ENCODE data around the gene BOLA2B. TPM values are rescaled to one million over a fixed set of nuclear protein-coding genes. Genes with fewer than 3 reads are reported as not detected.

Gene BOLA2B
- total and polyA plus RNA-seq, 2 experiments from 2014 or later = 350 to 659 TPM

DNA sequence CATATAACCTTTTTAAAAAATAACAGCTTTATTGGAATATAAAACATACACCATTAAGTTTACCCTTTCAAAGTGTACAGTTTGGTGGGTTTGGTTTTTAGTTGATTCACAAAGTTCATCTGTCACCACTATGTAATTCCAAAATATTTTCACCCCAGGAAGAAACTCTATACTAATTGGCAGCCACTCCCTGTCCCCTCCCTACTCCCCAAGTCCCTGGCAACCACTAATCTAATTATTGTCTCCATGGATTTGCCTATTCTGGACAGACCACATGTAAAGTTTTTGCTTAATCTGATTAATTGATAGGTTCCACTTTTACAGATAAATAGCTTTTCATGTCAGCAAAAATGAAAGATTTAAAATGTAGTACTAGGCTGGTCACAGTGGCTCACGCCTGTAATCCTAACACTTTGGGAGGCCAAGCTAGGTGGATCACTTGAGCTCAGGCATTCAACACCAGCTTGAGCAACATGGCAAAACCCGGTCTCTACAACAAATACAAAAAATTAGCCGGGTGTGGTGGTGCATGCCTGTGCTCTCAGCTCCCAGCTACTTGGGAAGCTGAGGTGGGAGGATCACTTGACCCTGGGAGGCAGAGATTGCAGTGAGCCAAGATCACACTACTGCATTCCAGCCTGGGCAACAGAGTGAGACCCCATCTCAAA, 45.5 kb downstream of the BOLA2B start:
- ATAC-seq (no peak), DNase-seq (ENCODE audit: low spot score) (no peak)
- Histone ChIP-seq H4K20me1 (replicated peaks; ENCODE audit: insufficient read depth) (no peaks in the 10 kb centered on the region), H3K4me1 (ENCODE audit: insufficient read depth) (no peaks in the 10 kb centered on the region), H3K27ac (ENCODE audit: low read depth) (no peak overlapping the region), H3K4me2 (no peak overlapping the region), H3F3A (replicated peaks; ENCODE audit: low read depth) (no peaks in the 10 kb centered on the region), H3K36me3 (ENCODE audit: insufficient read depth) (no peaks in the 10 kb centered on the region), H2AFZ (no peak overlapping the region), H3K79me2 (replicated peaks; ENCODE audit: insufficient read depth) (no peaks in the 10 kb centered on the region), H3K4me3 (no peak overlapping the region), H3K9me2 (ENCODE audit: insufficient read depth) (0 out of 2 replicates have a peak, but pooled peaks cover 5% of the 10 kb centered on the region), H3K27me3 (ENCODE audit: insufficient read depth) (no peaks in the 10 kb centered on the region)
- Mint-ChIP-seq H3K4me1 (no peaks in the 10 kb centered on the region), H3K27me3 (ENCODE audit: insufficient read depth, low read depth, poor library complexity) (peaks cover 5% of the 10 kb centered on the region), H3K27ac (no peak overlapping the region), H3K36me3 (ENCODE audit: low read depth) (no peaks in the 10 kb centered on the region), H3K4me3 (no peak overlapping the region), H3K9me3 (peaks cover 13% of the 10 kb centered on the region; the same call in 2 of the 3 replicates)
- TF ChIP-seq, protein P1, sequence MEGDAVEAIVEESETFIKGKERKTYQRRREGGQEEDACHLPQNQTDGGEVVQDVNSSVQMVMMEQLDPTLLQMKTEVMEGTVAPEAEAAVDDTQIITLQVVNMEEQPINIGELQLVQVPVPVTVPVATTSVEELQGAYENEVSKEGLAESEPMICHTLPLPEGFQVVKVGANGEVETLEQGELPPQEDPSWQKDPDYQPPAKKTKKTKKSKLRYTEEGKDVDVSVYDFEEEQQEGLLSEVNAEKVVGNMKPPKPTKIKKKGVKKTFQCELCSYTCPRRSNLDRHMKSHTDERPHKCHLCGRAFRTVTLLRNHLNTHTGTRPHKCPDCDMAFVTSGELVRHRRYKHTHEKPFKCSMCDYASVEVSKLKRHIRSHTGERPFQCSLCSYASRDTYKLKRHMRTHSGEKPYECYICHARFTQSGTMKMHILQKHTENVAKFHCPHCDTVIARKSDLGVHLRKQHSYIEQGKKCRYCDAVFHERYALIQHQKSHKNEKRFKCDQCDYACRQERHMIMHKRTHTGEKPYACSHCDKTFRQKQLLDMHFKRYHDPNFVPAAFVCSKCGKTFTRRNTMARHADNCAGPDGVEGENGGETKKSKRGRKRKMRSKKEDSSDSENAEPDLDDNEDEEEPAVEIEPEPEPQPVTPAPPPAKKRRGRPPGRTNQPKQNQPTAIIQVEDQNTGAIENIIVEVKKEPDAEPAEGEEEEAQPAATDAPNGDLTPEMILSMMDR (conservative IDR thresholded peaks at IDR 0.05; ENCODE audit: low read depth in 2 of 2) = no peak
- no peak for TF ChIP-seq JUNB (IDR thresholded peaks at IDR 0.05; ENCODE audit: unreplicated experiment)
- TF ChIP-seq ZNF114 (CRISPR knock-in tag; IDR thresholded peaks at IDR 0.05) = no peak
- TF ChIP-seq, protein P2, sequence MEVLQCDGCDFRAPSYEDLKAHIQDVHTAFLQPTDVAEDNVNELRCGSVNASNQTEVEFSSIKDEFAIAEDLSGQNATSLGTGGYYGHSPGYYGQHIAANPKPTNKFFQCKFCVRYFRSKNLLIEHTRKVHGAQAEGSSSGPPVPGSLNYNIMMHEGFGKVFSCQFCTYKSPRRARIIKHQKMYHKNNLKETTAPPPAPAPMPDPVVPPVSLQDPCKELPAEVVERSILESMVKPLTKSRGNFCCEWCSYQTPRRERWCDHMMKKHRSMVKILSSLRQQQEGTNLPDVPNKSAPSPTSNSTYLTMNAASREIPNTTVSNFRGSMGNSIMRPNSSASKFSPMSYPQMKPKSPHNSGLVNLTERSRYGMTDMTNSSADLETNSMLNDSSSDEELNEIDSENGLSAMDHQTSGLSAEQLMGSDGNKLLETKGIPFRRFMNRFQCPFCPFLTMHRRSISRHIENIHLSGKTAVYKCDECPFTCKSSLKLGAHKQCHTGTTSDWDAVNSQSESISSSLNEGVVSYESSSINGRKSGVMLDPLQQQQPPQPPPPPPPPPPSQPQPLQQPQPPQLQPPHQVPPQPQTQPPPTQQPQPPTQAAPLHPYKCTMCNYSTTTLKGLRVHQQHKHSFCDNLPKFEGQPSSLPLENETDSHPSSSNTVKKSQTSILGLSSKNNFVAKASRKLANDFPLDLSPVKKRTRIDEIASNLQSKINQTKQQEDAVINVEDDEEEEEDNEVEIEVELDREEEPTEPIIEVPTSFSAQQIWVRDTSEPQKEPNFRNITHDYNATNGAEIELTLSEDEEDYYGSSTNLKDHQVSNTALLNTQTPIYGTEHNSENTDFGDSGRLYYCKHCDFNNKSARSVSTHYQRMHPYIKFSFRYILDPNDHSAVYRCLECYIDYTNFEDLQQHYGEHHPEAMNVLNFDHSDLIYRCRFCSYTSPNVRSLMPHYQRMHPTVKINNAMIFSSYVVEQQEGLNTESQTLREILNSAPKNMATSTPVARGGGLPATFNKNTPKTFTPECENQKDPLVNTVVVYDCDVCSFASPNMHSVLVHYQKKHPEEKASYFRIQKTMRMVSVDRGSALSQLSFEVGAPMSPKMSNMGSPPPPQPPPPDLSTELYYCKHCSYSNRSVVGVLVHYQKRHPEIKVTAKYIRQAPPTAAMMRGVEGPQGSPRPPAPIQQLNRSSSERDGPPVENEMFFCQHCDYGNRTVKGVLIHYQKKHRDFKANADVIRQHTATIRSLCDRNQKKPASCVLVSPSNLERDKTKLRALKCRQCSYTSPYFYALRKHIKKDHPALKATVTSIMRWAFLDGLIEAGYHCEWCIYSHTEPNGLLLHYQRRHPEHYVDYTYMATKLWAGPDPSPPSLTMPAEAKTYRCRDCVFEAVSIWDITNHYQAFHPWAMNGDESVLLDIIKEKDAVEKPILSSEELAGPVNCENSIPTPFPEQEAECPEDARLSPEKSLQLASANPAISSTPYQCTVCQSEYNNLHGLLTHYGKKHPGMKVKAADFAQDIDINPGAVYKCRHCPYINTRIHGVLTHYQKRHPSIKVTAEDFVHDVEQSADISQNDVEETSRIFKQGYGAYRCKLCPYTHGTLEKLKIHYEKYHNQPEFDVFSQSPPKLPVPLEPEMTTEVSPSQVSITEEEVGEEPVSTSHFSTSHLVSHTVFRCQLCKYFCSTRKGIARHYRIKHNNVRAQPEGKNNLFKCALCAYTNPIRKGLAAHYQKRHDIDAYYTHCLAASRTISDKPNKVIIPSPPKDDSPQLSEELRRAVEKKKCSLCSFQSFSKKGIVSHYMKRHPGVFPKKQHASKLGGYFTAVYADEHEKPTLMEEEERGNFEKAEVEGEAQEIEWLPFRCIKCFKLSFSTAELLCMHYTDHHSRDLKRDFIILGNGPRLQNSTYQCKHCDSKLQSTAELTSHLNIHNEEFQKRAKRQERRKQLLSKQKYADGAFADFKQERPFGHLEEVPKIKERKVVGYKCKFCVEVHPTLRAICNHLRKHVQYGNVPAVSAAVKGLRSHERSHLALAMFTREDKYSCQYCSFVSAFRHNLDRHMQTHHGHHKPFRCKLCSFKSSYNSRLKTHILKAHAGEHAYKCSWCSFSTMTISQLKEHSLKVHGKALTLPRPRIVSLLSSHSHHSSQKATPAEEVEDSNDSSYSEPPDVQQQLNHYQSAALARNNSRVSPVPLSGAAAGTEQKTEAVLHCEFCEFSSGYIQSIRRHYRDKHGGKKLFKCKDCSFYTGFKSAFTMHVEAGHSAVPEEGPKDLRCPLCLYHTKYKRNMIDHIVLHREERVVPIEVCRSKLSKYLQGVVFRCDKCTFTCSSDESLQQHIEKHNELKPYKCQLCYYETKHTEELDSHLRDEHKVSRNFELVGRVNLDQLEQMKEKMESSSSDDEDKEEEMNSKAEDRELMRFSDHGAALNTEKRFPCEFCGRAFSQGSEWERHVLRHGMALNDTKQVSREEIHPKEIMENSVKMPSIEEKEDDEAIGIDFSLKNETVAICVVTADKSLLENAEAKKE (CRISPR knock-in tag; IDR thresholded peaks at IDR 0.05) = no peak
- TF ChIP-seq EZH2 (IDR thresholded peaks at IDR 0.05; ENCODE audit: low read depth, unreplicated experiment) = no peak
- TF ChIP-seq STAT1 (IDR thresholded peaks at IDR 0.05; ENCODE audit: unreplicated experiment) = no peak

All from GM23338 (cell line).